HG03175 (cell line): ENCODE results near the gene OR51A4.
"Not testable (repeated sequence)": the region's sequence is repeated elsewhere in the genome, so short reads cannot be mapped to it uniquely, and the experiment has no call there.

Source experiments
- ATAC-seq: cut with Tn5 transposase; IDR thresholded peaks from one replicate; pipeline ENCODE4 v1.9.1; 2021; ENCODE audit warnings: mild to moderate bottlenecking, moderate library complexity; ENCODE audit not compliant: unreplicated experiment

Gene OR51A4

GRCh38 chr11:4947505-4947904, at the start of gene OR51A4:
TSS of gene OR51A4 (minus strand) at chr11:4947605. CDS start at chr11:4947100, 505 bp downstream.
- no peak for ATAC-seq

- no peak for ATAC-seq
These were observed 47.1 kb upstream of the OR51A4 start, which contains the start of gene OR51L1 for GRCh38 chr11:4994551-4994950. TSS of gene OR51L1 (plus strand) at chr11:4994851. CDS start at chr11:4998983, 4,132 bp downstream.

- no peak for ATAC-seq
These were observed 43.7 kb upstream of the OR51A4 start for GRCh38 chr11:4991060-4991459.

- ATAC-seq: no peak
These were observed 36.4 kb upstream of the OR51A4 start for GRCh38 chr11:4983841-4984240.

- ATAC-seq: no peak
These were observed 35.3 kb upstream of the OR51A4 start for GRCh38 chr11:4982678-4983077.

GRCh38 chr11:4979036-4979435, 31.6 kb upstream of the OR51A4 start:
- no peak for ATAC-seq

GRCh38 chr11:4975436-4975835, 28.0 kb upstream of the OR51A4 start:
- no peak for ATAC-seq

GRCh38 chr11:4962816-4963215, 15.4 kb upstream of the OR51A4 start:
- ATAC-seq: no peak

GRCh38 chr11:4960877-4961276, 13.5 kb upstream of the OR51A4 start:
- ATAC-seq: no peak

- ATAC-seq: no peak
These were observed 10.0 kb upstream of the OR51A4 start for GRCh38 chr11:4957396-4957795.

- not testable (repeated sequence) for ATAC-seq
These were observed 8.2 kb upstream of the OR51A4 start, which contains the start of gene OR51A2 for GRCh38 chr11:4955613-4956012. TSS of gene OR51A2 (minus strand) at chr11:4955713. CDS start at chr11:4955713, 0 bp downstream.

GRCh38 chr11:4936745-4937144, 10.7 kb downstream of the OR51A4 start:
- ATAC-seq: no peak

GRCh38 chr11:4932751-4933150, 14.7 kb downstream of the OR51A4 start:
- no peak for ATAC-seq

- no peak for ATAC-seq
These were observed 20.8 kb downstream of the OR51A4 start for GRCh38 chr11:4926608-4927007.

- ATAC-seq: no peak
These were observed 23.2 kb downstream of the OR51A4 start, which contains the start of gene OR51G1 for GRCh38 chr11:4924239-4924638. TSS of gene OR51G1 (minus strand) at chr11:4924339. CDS start at chr11:4924339, 0 bp downstream.

- ATAC-seq: no peak
These were observed 25.1 kb downstream of the OR51A4 start for GRCh38 chr11:4922304-4922703.

- ATAC-seq: no peak
These were observed 25.6 kb downstream of the OR51A4 start for GRCh38 chr11:4921796-4922195.

GRCh38 chr11:4919250-4919649, 28.2 kb downstream of the OR51A4 start, which contains the start of gene OR51G2:
TSS of gene OR51G2 (minus strand) at chr11:4919350. CDS start at chr11:4915663, 3,687 bp downstream.
- ATAC-seq: no peak

- ATAC-seq: no peak
These were observed 30.8 kb downstream of the OR51A4 start for GRCh38 chr11:4916581-4916980.

GRCh38 chr11:4903484-4903883, 43.9 kb downstream of the OR51A4 start, which contains the start of gene OR51A7:
TSS of gene OR51A7 (plus strand) at chr11:4903783. CDS start at chr11:4907370, 3,587 bp downstream.
- ATAC-seq: no peak
